Dendritic cell treated with granulocyte-macrophage colony-stimulating factor and Interleukin-4, amounts not matched to agents 40 ng/mL and 50 ng/mL, for 4 days (primary cell): ENCODE measurements around the gene SMG6.
"Not testable (repeated sequence)": the region's sequence is repeated elsewhere in the genome, so short reads cannot be mapped to it uniquely, and the experiment has no call there.

Experiments
- H3K27ac Mint-ChIP-seq: one replicate; pipeline ENCODE4 v1.8.0; 2022; ENCODE audit warnings: mild to moderate bottlenecking, mixed read lengths
- H3K27me3 Mint-ChIP-seq: one replicate; pipeline ENCODE4 v1.8.0; 2022; ENCODE audit warnings: mild to moderate bottlenecking, mixed read lengths
- H3K36me3 Mint-ChIP-seq: one replicate; pipeline ENCODE4 v1.8.0; 2022; ENCODE audit warnings: low read depth, mixed read lengths
- H3K4me1 Mint-ChIP-seq: one replicate; pipeline ENCODE4 v1.8.0; 2022; ENCODE audit warnings: low read depth, mixed read lengths
- H3K4me3 Mint-ChIP-seq: one replicate; pipeline ENCODE4 v1.8.0; 2022; ENCODE audit warnings: mild to moderate bottlenecking, moderate library complexity, mixed read lengths
- H3K9me3 Mint-ChIP-seq: one replicate; pipeline ENCODE4 v1.8.0; 2022; ENCODE audit warnings: mixed read lengths
- intact Hi-C: fragments of 100-400 bp; cut with micrococcal nuclease; formaldehyde crosslinking; loops from one replicate; pipeline ENCODE4 v1.15.0; 2022

The SMG6 gene

GRCh38 chr17:2289878-2290478, 13.6 kb downstream of the SMG6 start:
- Mint-ChIP-seq H3K9me3 (no peaks in the 10 kb centered on the region), H3K4me3 (no peak overlapping the region), H3K27me3 (no peaks in the 10 kb centered on the region), H3K36me3 (peaks cover 97% of the 10 kb centered on the region), H3K4me1 (no peaks in the 10 kb centered on the region), H3K27ac (no peak overlapping the region)
- intact Hi-C loops, result no loop called here

- Mint-ChIP-seq H3K4me3 (no peak overlapping the region), H3K9me3 (no peaks in the 10 kb centered on the region), H3K4me1 (peaks cover 5% of the 10 kb centered on the region), H3K27me3 (no peaks in the 10 kb centered on the region), H3K27ac (no peak overlapping the region), H3K36me3 (peaks cover 90% of the 10 kb centered on the region)
- intact Hi-C loops, result loop anchor here (5.0 kb wide), 1 partner anchor 401 kb away; no protein-coding TSS in a partner anchor
Observed at GRCh38 chr17:2283302-2283701, 20.3 kb downstream of the SMG6 start.

GRCh38 chr17:2282297-2282873, 21.2 kb downstream of the SMG6 start:
- Mint-ChIP-seq H3K27ac (no peak overlapping the region), H3K27me3 (no peaks in the 10 kb centered on the region), H3K9me3 (no peaks in the 10 kb centered on the region), H3K4me3 (no peak overlapping the region), H3K4me1 (peaks cover 5% of the 10 kb centered on the region), H3K36me3 (peaks cover 81% of the 10 kb centered on the region)
- intact Hi-C loops, result loop anchor here (5.0 kb wide), 1 partner anchor 400 kb away; no protein-coding TSS in a partner anchor

GRCh38 chr17:2279707-2280106, 23.9 kb downstream of the SMG6 start:
- peaks cover 76% of the 10 kb centered on the region for H3K36me3 Mint-ChIP-seq
- H3K4me1 Mint-ChIP-seq, result peaks cover 5% of the 10 kb centered on the region
- H3K27me3 Mint-ChIP-seq, result no peaks in the 10 kb centered on the region
- H3K4me3 Mint-ChIP-seq, result no peak overlapping the region
- intact Hi-C loops, result loop anchor here (5.0 kb wide), 1 partner anchor 397 kb away; no protein-coding TSS in a partner anchor
- no peak overlapping the region for H3K27ac Mint-ChIP-seq
- no peaks in the 10 kb centered on the region for H3K9me3 Mint-ChIP-seq

- Mint-ChIP-seq H3K27me3 (no peaks in the 10 kb centered on the region), H3K9me3 (no peaks in the 10 kb centered on the region), H3K4me3 (no peak overlapping the region), H3K4me1 (no peaks in the 10 kb centered on the region), H3K27ac (no peak overlapping the region), H3K36me3 (peaks cover 82% of the 10 kb centered on the region)
- intact Hi-C loops, result no loop called here
Observed at GRCh38 chr17:2277429-2278170, 26.0 kb downstream of the SMG6 start.

- Mint-ChIP-seq H3K27me3 (no peaks in the 10 kb centered on the region), H3K4me1 (no peaks in the 10 kb centered on the region), H3K36me3 (peaks cover 74% of the 10 kb centered on the region), H3K9me3 (no peaks in the 10 kb centered on the region), H3K4me3 (no peak overlapping the region), H3K27ac (no peak overlapping the region)
- intact Hi-C loops, result no loop called here
Observed at GRCh38 chr17:2275722-2276121, 27.9 kb downstream of the SMG6 start.

- Mint-ChIP-seq H3K4me3 (no peak overlapping the region), H3K9me3 (no peaks in the 10 kb centered on the region), H3K27me3 (no peaks in the 10 kb centered on the region), H3K4me1 (no peaks in the 10 kb centered on the region), H3K36me3 (peaks cover 74% of the 10 kb centered on the region), H3K27ac (no peak overlapping the region)
- intact Hi-C loops, result no loop called here
Observed at GRCh38 chr17:2274414-2274813, 29.2 kb downstream of the SMG6 start.

- H3K27me3 Mint-ChIP-seq, result no peaks in the 10 kb centered on the region
- intact Hi-C loops, result no loop called here
Observed at GRCh38 chr17:2271985-2272702, 31.4 kb downstream of the SMG6 start.

GRCh38 chr17:2267354-2267753, 36.2 kb downstream of the SMG6 start:
- no peaks in the 10 kb centered on the region for H3K27me3 Mint-ChIP-seq
- intact Hi-C loops, result no loop called here
- H3K4me1 Mint-ChIP-seq, result peaks cover 10% of the 10 kb centered on the region
- H3K36me3 Mint-ChIP-seq, result peaks cover 52% of the 10 kb centered on the region
- no peak overlapping the region for H3K4me3 Mint-ChIP-seq
- H3K27ac Mint-ChIP-seq, result no peak overlapping the region
- H3K9me3 Mint-ChIP-seq, result no peaks in the 10 kb centered on the region

More at GRCh38 chr17:2271985-2272702, 31.4 kb downstream of the SMG6 start:
- Mint-ChIP-seq H3K4me1 (no peaks in the 10 kb centered on the region), H3K36me3 (peaks cover 80% of the 10 kb centered on the region), H3K9me3 (no peaks in the 10 kb centered on the region), H3K4me3 (no peak overlapping the region), H3K27ac (no peak overlapping the region)

GRCh38 chr17:2266865-2267228, 36.7 kb downstream of the SMG6 start:
- Mint-ChIP-seq H3K4me3 (no peak overlapping the region), H3K9me3 (no peaks in the 10 kb centered on the region), H3K27ac (no peak overlapping the region), H3K27me3 (no peaks in the 10 kb centered on the region), H3K36me3 (peaks cover 47% of the 10 kb centered on the region), H3K4me1 (peaks cover 10% of the 10 kb centered on the region)
- intact Hi-C loops, result no loop called here

- Mint-ChIP-seq H3K27ac (no peak overlapping the region), H3K4me1 (peaks cover 10% of the 10 kb centered on the region), H3K27me3 (no peaks in the 10 kb centered on the region), H3K36me3 (peaks cover 47% of the 10 kb centered on the region), H3K9me3 (no peaks in the 10 kb centered on the region), H3K4me3 (no peak overlapping the region)
- intact Hi-C loops, result no loop called here
Observed at GRCh38 chr17:2266045-2266864, 37.3 kb downstream of the SMG6 start.

GRCh38 chr17:2265166-2265565, 38.4 kb downstream of the SMG6 start:
- Mint-ChIP-seq H3K36me3 (peaks cover 44% of the 10 kb centered on the region), H3K4me1 (peaks cover 10% of the 10 kb centered on the region)
- H3K27me3 Mint-ChIP-seq, H3K9me3 Mint-ChIP-seq, H3K27ac Mint-ChIP-seq, intact Hi-C loops, H3K4me3 Mint-ChIP-seq: not testable (repeated sequence)

- intact Hi-C loops, result no loop called here
- Mint-ChIP-seq H3K27me3 (no peaks in the 10 kb centered on the region), H3K9me3 (no peaks in the 10 kb centered on the region), H3K36me3 (peaks cover 40% of the 10 kb centered on the region), H3K4me1 (peaks cover 10% of the 10 kb centered on the region), H3K4me3 (no peak overlapping the region), H3K27ac (no peak overlapping the region)
Observed at GRCh38 chr17:2264067-2264860, 39.3 kb downstream of the SMG6 start.
